Activated CD8-positive, alpha-beta T cell treated with anti-CD3 and anti-CD28 coated beads for 36 hours (primary cell): ENCODE results near the gene MRPL36. TPM values are rescaled to one million over a fixed set of nuclear protein-coding genes. Genes with fewer than 3 reads are reported as not detected.

Experiments used
- ATAC-seq: fragments of 200-7000 bp; cut with Tn5 transposase; one replicate; pipeline ENCODE4 v1.10.0; 2021; ENCODE audit warnings: mild to moderate bottlenecking, moderate library complexity
- CTCF ChIA-PET: fragments of 350-600 bp; sonication (Branson Sonifier 250); formaldehyde crosslinking; loops from one replicate; lab custom pipeline; 2021; ENCODE audit warnings: antibody characterized with exemption; lab: Charles Lee
- POLR2A ChIA-PET: fragments of 350-600 bp; sonication (Branson Sonifier 250); formaldehyde crosslinking; loops from one replicate; lab custom pipeline; 2021; ENCODE audit warnings: antibody characterized with exemption; lab: Charles Lee
- DNase-seq: peaks from one replicate; pipeline ENCODE4 v3.0.0-alpha.2; 2020
- H3K27ac Mint-ChIP-seq: one replicate; pipeline ENCODE4 v1.8.0; 2021; ENCODE audit warnings: mild to moderate bottlenecking, mixed read lengths
- H3K27me3 Mint-ChIP-seq: one replicate; pipeline ENCODE4 v1.8.0; 2021; ENCODE audit warnings: mixed read lengths
- H3K36me3 Mint-ChIP-seq: one replicate; pipeline ENCODE4 v1.8.0; 2021; ENCODE audit warnings: low read depth, mixed read lengths
- H3K4me1 Mint-ChIP-seq: one replicate; pipeline ENCODE4 v1.8.0; 2021; ENCODE audit warnings: low read depth, mixed read lengths
- H3K4me3 Mint-ChIP-seq: one replicate; pipeline ENCODE4 v1.8.0; 2021; ENCODE audit warnings: mild to moderate bottlenecking, moderate library complexity, mixed read lengths
- H3K9me3 Mint-ChIP-seq: one replicate; pipeline ENCODE4 v1.8.0; 2021; ENCODE audit warnings: mixed read lengths
- intact Hi-C: fragments of 100-400 bp; cut with micrococcal nuclease; formaldehyde crosslinking; loops from one replicate; pipeline ENCODE4 v1.10.0; 2022
- total RNA-seq, 2 experiments: library from RNA; stranded (reverse); gene quantifications; one replicate each; pipeline ENCODE4 v1.2.3, GENCODE V29; 2021
- TF ChIP-seq, protein P1 (sequence below): fragments of 200-600 bp; IDR thresholded peaks from one replicate; pipeline ENCODE4 v1.8.0; 2022; ENCODE audit warnings: antibody characterized with exemption, mild to moderate bottlenecking

Gene MRPL36
- total RNA-seq, 2 experiments from 2014 or later: 80.1 to 87.2 TPM

DNA sequence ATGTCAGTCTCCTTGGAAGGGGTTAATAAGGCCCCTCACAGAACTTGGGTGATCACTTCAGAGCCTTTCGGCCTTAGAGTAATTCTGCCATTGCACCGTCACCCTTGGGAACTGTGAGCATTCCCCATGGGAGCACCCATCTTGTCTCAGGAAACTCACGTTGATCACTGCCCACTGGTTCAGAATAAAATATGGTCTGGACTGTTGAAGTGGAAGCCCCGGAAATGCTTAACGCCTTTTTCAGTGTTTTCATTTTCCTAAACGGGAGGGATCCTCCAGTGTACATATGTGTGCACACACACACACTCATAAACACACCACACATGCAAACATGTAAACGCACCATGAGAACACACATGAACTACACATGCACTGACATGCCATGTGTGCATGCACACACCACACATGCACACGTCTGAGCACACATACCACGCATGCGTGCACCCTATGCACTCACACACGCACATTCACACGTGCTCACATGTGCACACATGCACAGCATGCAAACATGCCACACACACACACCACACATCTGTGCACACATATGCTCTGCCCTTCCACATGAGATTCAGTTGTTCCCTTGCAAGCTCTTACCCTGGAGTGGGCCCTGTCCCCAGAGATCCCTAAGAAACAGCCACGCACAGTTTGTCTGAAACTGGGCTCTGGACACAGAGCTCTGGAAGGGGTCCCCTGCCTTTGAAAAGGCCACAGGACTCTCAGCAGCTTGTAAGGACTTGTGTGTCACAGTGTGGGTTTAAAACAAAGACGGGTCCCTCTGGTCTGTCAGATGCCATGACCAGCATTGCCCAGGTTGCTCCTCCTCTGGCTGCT, 17.0 kb downstream of the MRPL36 start:
- Mint-ChIP-seq H3K36me3 (no peaks in the 10 kb centered on the region), H3K27ac (no peak overlapping the region), H3K9me3 (no peaks in the 10 kb centered on the region), H3K4me3 (no peak overlapping the region), H3K27me3 (no peaks in the 10 kb centered on the region), H3K4me1 (peaks cover 29% of the 10 kb centered on the region)
- intact Hi-C loops: no loop called here
- DNase-seq (no peak), ATAC-seq (no peak)
- CTCF ChIA-PET: no interaction called here
- TF ChIP-seq, protein P1, sequence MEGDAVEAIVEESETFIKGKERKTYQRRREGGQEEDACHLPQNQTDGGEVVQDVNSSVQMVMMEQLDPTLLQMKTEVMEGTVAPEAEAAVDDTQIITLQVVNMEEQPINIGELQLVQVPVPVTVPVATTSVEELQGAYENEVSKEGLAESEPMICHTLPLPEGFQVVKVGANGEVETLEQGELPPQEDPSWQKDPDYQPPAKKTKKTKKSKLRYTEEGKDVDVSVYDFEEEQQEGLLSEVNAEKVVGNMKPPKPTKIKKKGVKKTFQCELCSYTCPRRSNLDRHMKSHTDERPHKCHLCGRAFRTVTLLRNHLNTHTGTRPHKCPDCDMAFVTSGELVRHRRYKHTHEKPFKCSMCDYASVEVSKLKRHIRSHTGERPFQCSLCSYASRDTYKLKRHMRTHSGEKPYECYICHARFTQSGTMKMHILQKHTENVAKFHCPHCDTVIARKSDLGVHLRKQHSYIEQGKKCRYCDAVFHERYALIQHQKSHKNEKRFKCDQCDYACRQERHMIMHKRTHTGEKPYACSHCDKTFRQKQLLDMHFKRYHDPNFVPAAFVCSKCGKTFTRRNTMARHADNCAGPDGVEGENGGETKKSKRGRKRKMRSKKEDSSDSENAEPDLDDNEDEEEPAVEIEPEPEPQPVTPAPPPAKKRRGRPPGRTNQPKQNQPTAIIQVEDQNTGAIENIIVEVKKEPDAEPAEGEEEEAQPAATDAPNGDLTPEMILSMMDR: no peak
- POLR2A ChIA-PET: no interaction called here

DNA sequence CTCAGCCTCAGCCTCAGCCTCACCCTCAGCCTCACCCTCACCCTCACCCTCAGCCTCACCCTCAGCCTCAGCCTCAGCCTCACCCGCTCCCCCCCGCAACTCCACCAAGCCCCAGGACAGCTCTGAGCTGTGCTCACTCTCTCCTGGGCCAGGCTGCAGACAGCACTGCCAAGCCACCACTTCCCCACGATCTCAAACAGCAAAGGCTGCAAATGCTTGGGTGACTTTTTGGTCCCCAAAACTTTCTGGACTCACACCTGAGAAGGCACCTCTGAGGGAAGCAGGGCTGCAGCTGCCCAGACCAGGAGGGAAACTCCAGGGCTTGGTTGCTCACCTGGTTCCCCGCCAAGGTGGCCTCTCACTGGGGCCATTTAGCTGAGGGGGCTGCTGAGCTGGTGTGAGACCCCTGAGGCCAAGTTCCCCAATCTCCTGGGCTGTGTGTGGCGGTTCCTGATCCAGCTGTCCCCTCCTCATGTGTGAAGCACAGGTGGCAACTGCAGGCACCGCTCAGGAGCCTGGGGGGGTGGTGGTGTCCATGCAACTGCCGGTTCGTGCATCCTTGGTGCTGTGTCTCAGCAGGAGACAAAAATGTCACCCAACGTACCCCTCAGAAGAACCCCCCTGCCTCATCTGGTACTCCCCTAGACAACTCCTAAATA, 17.8 kb downstream of the MRPL36 start:
- intact Hi-C loops: no loop called here
- ATAC-seq: no peak
- H3K27ac Mint-ChIP-seq: no peak overlapping the region
- DNase-seq: no peak
- H3K4me1 Mint-ChIP-seq: peaks cover 29% of the 10 kb centered on the region
- H3K27me3 Mint-ChIP-seq: no peaks in the 10 kb centered on the region
- CTCF ChIA-PET: no interaction called here
- TF ChIP-seq, protein P1: no peak
- H3K9me3 Mint-ChIP-seq: no peaks in the 10 kb centered on the region
- H3K4me3 Mint-ChIP-seq: no peak overlapping the region
- POLR2A ChIA-PET: interaction anchor here (1.0 kb wide), 1 partner anchor 11 kb away, joined by 3 read pairs; no protein-coding TSS in a partner anchor
- no peaks in the 10 kb centered on the region for H3K36me3 Mint-ChIP-seq

DNA sequence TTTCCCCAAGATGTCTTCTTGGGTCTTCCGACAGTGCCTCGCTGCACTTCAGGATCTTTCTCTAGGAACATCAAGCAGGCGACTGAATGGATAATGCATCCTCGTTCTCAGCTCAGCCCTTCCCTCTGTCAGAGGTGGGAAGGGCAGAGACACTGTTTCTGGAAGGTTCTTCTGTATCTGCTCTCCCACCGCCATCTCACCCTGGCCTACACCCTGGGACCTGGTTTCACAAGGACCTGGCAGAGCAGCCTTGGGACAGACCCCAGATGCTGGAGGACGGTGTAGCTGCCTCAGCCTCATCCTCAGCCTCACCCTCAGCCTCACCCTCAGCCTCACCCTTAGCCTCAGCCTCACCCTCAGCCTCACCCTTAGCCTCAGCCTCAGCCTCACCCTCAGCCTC, 18.5 kb downstream of the MRPL36 start:
- POLR2A ChIA-PET: interaction anchor here (1.0 kb wide), 1 partner anchor 12 kb away, joined by 3 read pairs; no protein-coding TSS in a partner anchor
- Mint-ChIP-seq H3K27me3 (no peaks in the 10 kb centered on the region), H3K27ac (no peak overlapping the region), H3K36me3 (no peaks in the 10 kb centered on the region), H3K4me1 (peaks cover 25% of the 10 kb centered on the region), H3K4me3 (no peak overlapping the region), H3K9me3 (no peaks in the 10 kb centered on the region)
- CTCF ChIA-PET: no interaction called here
- DNase-seq: no peak
- ATAC-seq: no peak
- TF ChIP-seq, protein P1: no peak
- intact Hi-C loops: no loop called here

DNA sequence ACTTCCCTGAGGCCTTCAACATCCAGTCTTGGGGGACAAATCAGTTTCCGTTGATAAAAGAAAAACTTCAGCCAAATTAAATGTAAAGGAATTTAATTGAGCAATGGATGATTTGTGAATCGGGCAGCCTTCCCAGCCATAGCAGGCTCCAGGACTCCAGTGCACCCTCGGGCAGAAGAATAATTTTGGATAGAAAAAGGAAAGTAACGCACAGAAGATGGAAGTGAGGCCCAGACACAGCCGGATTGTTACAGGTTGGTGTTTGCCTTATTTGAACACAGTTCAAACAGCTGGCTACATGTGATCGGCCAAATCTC, 19.1 kb downstream of the MRPL36 start:
- Mint-ChIP-seq H3K27me3 (no peaks in the 10 kb centered on the region), H3K27ac (no peak overlapping the region), H3K36me3 (no peaks in the 10 kb centered on the region), H3K9me3 (no peaks in the 10 kb centered on the region), H3K4me3 (no peak overlapping the region), H3K4me1 (peaks cover 22% of the 10 kb centered on the region)
- DNase-seq (no peak), ATAC-seq (no peak)
- ChIA-PET POLR2A (no interaction called here), CTCF (no interaction called here)
- intact Hi-C loops: no loop called here
- TF ChIP-seq, protein P1: no peak
